ENCODE measurements around the gene ARHGAP30.
"Not testable (repeated sequence)": the region's sequence is repeated elsewhere in the genome, so short reads cannot be mapped to it uniquely, and the experiment has no call there.

Gene ARHGAP30

GRCh38 chr1:161068306-161069234 is 1.1 kb downstream of the ARHGAP30 start:
- DNase-seq = no peak

- no peak for DNase-seq
Measured at GRCh38 chr1:161066694-161067093, 3.0 kb downstream of the ARHGAP30 start.

GRCh38 chr1:161065681-161066080 is 4.0 kb downstream of the ARHGAP30 start:
- not testable (repeated sequence) for DNase-seq

GRCh38 chr1:161063936-161064335 is 5.8 kb downstream of the ARHGAP30 start:
- DNase-seq = not testable (repeated sequence)

GRCh38 chr1:161061419-161061818 is 8.3 kb downstream of the ARHGAP30 start:
- DNase-seq = no peak

- DNase-seq = no peak
Measured at GRCh38 chr1:161059293-161059692, 10.4 kb downstream of the ARHGAP30 start.

GRCh38 chr1:161054805-161055204 is 14.9 kb downstream of the ARHGAP30 start:
- DNase-seq = no peak

GRCh38 chr1:161054232-161054631 is 15.5 kb downstream of the ARHGAP30 start:
- DNase-seq = no peak

GRCh38 chr1:161052899-161053298 is 16.8 kb downstream of the ARHGAP30 start:
- DNase-seq = no peak

- no peak for DNase-seq
Measured at GRCh38 chr1:161051219-161051618, 18.5 kb downstream of the ARHGAP30 start.

GRCh38 chr1:161048949-161049722 is 20.6 kb downstream of the ARHGAP30 start:
- no peak for DNase-seq

- no peak for DNase-seq
Measured at GRCh38 chr1:161047436-161048420, 22.0 kb downstream of the ARHGAP30 start.

- no peak for DNase-seq
Measured at GRCh38 chr1:161046605-161047228, 23.0 kb downstream of the ARHGAP30 start.

GRCh38 chr1:161045736-161046604 is 23.7 kb downstream of the ARHGAP30 start, which contains the start of gene USF1:
USF1 (minus strand) TSS chr1:161045977; CDS start chr1:161043275, 2,702 bp downstream.
- DNase-seq = peak; percentile 99

GRCh38 chr1:161044908-161045735 is 24.6 kb downstream of the ARHGAP30 start:
- peak; percentile 78 for DNase-seq

- DNase-seq = no peak
Measured at GRCh38 chr1:161044535-161044907, 25.2 kb downstream of the ARHGAP30 start.

GRCh38 chr1:161039546-161039945 is 30.1 kb downstream of the ARHGAP30 start:
- DNase-seq = no peak

GRCh38 chr1:161039154-161039545 is 30.5 kb downstream of the ARHGAP30 start:
- DNase-seq = no peak

- peak; percentile 60 for DNase-seq
Measured at GRCh38 chr1:161038523-161039153, 31.1 kb downstream of the ARHGAP30 start, which contains the start of gene TSTD1. TSTD1 (minus strand) TSS chr1:161038964; CDS start chr1:161038889, 75 bp downstream.
